IPS-NIHi11 (cell line): Measurements from ENCODE around the gene DNAH2.

Experiments
- DNase-seq: peaks from one replicate; pipeline ENCODE4 v3.0.0; 2012; ENCODE audit warnings: mixed read lengths, low spot score

Gene DNAH2

GRCh38 chr17:7702776-7703175, 14.8 kb upstream of the DNAH2 start:
- DNase-seq, result no peak

- DNase-seq, result peak; percentile 86
Observed at GRCh38 chr17:7703584-7704479, 13.7 kb upstream of the DNAH2 start.

GRCh38 chr17:7704601-7705268, 12.8 kb upstream of the DNAH2 start, which contains the start of gene EFNB3:
TSS of gene EFNB3 (plus strand) at chr17:7705202. CDS start at chr17:7705599, 397 bp downstream.
- peak; percentile 79 for DNase-seq

GRCh38 chr17:7705269-7706255, 12.0 kb upstream of the DNAH2 start:
- DNase-seq, result no peak

GRCh38 chr17:7706631-7707354, 10.8 kb upstream of the DNAH2 start:
- DNase-seq, result no peak

GRCh38 chr17:7707446-7707845, 10.1 kb upstream of the DNAH2 start:
- DNase-seq, result no peak

GRCh38 chr17:7707858-7708750, 9.4 kb upstream of the DNAH2 start:
- no peak for DNase-seq

GRCh38 chr17:7709031-7709430, 8.5 kb upstream of the DNAH2 start:
- DNase-seq, result no peak

GRCh38 chr17:7710301-7710700, 7.2 kb upstream of the DNAH2 start:
- no peak for DNase-seq

GRCh38 chr17:7711051-7711755, 6.3 kb upstream of the DNAH2 start:
- peak; percentile 44 for DNase-seq

- DNase-seq, result peak; percentile 46
Observed at GRCh38 chr17:7712111-7712771, 5.3 kb upstream of the DNAH2 start.

- DNase-seq, result no peak
Observed at GRCh38 chr17:7713782-7714181, 3.8 kb upstream of the DNAH2 start.

GRCh38 chr17:7714721-7715594, 2.6 kb upstream of the DNAH2 start:
- DNase-seq, result no peak

- no peak for DNase-seq
Observed at GRCh38 chr17:7715936-7716886, 1.3 kb upstream of the DNAH2 start.

GRCh38 chr17:7717756-7718350, 309 bp downstream of the DNAH2 start:
- DNase-seq, result no peak

GRCh38 chr17:7719661-7720060, 2.1 kb downstream of the DNAH2 start:
- no peak for DNase-seq

- DNase-seq, result no peak
Observed at GRCh38 chr17:7720125-7720524, 2.6 kb downstream of the DNAH2 start.
